ENCODE measurements around the gene UBE2Q2. TPM values are rescaled to one million over a fixed set of nuclear protein-coding genes. Genes with fewer than 3 reads are reported as not detected.

The UBE2Q2 gene
- total and polyA plus RNA-seq, 4 donors = 15.5 to 35.9 (median 21.1) TPM

- H3K27me3 ChIP-seq (ENCODE audit: control insufficient read depth in 3 of 3, insufficient read depth in 3 of 3, low read length in 2 of 3) = no peaks in the 10 kb centered on the region
- no peaks in the 10 kb centered on the region for H3K9me3 ChIP-seq (ENCODE audit: control insufficient read depth in 4 of 4, insufficient read depth in 3 of 4, low read length in 3 of 4)
- peaks cover 4 to 10% (median 7%) of the 10 kb centered on the region in 4 donors for H3K36me3 ChIP-seq (ENCODE audit: control insufficient read depth in 4 of 4, insufficient read depth in 4 of 4, low read length in 4 of 4)
- DNase-seq (peak in 1 of 3 donors; percentile 12), ATAC-seq (ENCODE audit: insufficient read depth, low FRiP score) (no peak)
- no peak overlapping the region for H3K9ac ChIP-seq (ENCODE audit: insufficient read depth in 1 of 2, low read length in 2 of 2)
- no peak overlapping the region for H3K4me3 ChIP-seq
- H3K27ac ChIP-seq (ENCODE audit: low read depth in 1 of 2, low read length in 1 of 2) = no peak overlapping the region
- peaks cover 0 to 7% (median 3%) of the 10 kb centered on the region in 5 donors for H3K4me1 ChIP-seq (ENCODE audit: control insufficient read depth in 5 of 5, insufficient read depth in 5 of 5, low read length in 5 of 5)
- no peak for TF ChIP-seq CTCF (IDR thresholded peaks at IDR 0.05; ENCODE audit: control extremely low read depth, extremely low read depth)
- WGBS, 2 donors = 96 to 97% methylated on average over 1 of the region's 1 CpG
Observed at GRCh38 chr15:75918135-75918534, 74.9 kb downstream of the UBE2Q2 start.

DNA sequence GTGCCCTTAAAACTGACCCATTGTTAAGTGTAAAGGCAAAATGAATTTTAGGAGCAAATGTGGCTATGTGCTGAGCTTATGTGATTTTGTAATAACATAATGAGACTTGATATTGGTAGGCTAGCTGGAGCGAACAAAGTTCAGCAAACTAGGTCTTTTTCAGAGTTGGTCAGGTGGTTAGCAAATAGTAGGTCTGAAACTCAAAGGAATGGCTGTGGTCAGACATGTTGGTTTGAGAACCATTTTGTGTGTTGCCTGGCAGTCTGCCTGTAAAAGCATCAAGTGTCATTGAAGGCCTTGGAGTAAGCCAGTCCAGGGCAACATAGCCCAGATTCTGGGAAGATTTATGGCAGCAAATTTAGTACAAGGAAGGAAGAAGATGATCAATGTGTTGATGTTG, 76.8 kb downstream of the UBE2Q2 start:
- DNase-seq (no peak), ATAC-seq (ENCODE audit: insufficient read depth, low FRiP score) (no peak)
- Histone ChIP-seq H3K36me3 (ENCODE audit: control insufficient read depth in 4 of 4, insufficient read depth in 4 of 4, low read length in 4 of 4) (peaks cover 0 to 6% (median 4%) of the 10 kb centered on the region in 4 donors), H3K27me3 (ENCODE audit: control insufficient read depth in 3 of 3, insufficient read depth in 3 of 3, low read length in 2 of 3) (no peaks in the 10 kb centered on the region), H3K27ac (ENCODE audit: low read depth in 1 of 2, low read length in 1 of 2) (no peak overlapping the region), H3K4me1 (ENCODE audit: control insufficient read depth in 5 of 5, insufficient read depth in 5 of 5, low read length in 5 of 5) (peaks cover 0 to 7% (median 4%) of the 10 kb centered on the region in 5 donors), H3K9ac (ENCODE audit: insufficient read depth in 1 of 2, low read length in 2 of 2) (no peak overlapping the region), H3K4me3 (no peak overlapping the region), H3K9me3 (ENCODE audit: control insufficient read depth in 4 of 4, insufficient read depth in 3 of 4, low read length in 3 of 4) (no peaks in the 10 kb centered on the region)
- WGBS, 2 donors = 99 to 100% methylated on average over 1 of the region's 1 CpG
- TF ChIP-seq CTCF (IDR thresholded peaks at IDR 0.05; ENCODE audit: control extremely low read depth, extremely low read depth) = no peak

DNA sequence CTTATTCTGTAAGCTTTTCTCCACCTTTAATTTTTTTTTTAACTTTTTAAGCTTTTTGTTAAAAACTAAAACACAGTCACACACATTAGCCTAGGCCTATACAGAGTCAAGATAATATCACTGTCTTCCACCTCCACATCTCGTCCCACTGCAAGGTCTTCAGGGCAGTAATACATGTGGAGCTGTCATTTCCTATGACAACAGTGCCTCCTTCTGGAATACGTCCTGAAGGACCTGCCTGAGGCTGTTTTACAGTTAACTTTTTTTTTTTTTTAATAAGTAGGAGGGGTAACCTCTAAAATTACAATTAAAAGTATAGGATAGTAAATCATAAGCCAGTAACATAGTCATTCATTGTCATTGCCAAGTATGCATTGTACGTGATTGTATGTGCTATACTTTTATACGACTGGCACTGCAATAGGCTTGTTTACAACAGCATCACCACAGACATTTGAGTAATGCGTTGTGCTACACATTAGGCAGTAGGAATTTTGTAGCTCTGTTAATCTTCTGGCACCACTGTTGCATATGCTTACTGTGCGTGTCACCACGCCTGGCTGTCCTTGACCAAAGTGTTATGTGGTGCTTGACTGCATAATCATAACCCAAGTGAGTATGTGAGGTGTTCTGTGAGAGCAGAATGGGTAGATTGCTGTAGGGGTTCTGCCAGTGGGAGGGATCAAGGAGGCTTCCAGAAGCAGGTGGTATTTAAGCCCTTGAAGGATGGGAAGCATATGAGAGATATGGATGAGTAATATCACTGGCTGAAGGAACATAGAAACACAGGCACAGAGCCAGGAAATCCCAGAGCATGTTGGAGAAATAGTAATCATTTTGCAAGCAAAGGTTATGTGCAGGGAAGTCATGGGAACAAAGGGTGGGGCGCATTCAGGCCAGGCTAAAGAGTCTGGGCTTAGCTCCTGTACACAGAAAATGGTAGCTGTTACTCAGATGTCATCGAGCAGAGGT, 78.8 kb downstream of the UBE2Q2 start:
- no peaks in the 10 kb centered on the region for H3K27me3 ChIP-seq (ENCODE audit: control insufficient read depth in 3 of 3, insufficient read depth in 3 of 3, low read length in 2 of 3)
- peak in 2 of 3 donors; percentile 31 to 51 for DNase-seq
- H3K36me3 ChIP-seq (ENCODE audit: control insufficient read depth in 4 of 4, insufficient read depth in 4 of 4, low read length in 4 of 4) = peaks cover 0 to 11% (median 3%) of the 10 kb centered on the region in 4 donors
- H3K4me1 ChIP-seq (ENCODE audit: control insufficient read depth in 5 of 5, insufficient read depth in 5 of 5, low read length in 5 of 5) = peaks cover 0 to 17% (median 4%) of the 10 kb centered on the region in 5 donors
- no peak overlapping the region for H3K9ac ChIP-seq (ENCODE audit: insufficient read depth in 1 of 2, low read length in 2 of 2)
- no peak for TF ChIP-seq CTCF (IDR thresholded peaks at IDR 0.05; ENCODE audit: control extremely low read depth, extremely low read depth)
- 76 to 77% methylated on average over 9 of the region's 9 CpGs for WGBS, 2 donors
- no peak overlapping the region for H3K4me3 ChIP-seq
- peak overlapping the region; percentile 29 to 33 for H3K27ac ChIP-seq (ENCODE audit: low read depth in 1 of 2, low read length in 1 of 2)
- no peak for ATAC-seq (ENCODE audit: insufficient read depth, low FRiP score)
- no peaks in the 10 kb centered on the region for H3K9me3 ChIP-seq (ENCODE audit: control insufficient read depth in 4 of 4, insufficient read depth in 3 of 4, low read length in 3 of 4)

All from lung (tissue), 12 donors.